IPS-NIHi11 (cell line): Measurements from ENCODE around the gene MCTS1.
"Not testable (repeated sequence)": the region's sequence is repeated elsewhere in the genome, so short reads cannot be mapped to it uniquely, and the experiment has no call there.

Source experiments
- DNase-seq: peaks from one replicate; pipeline ENCODE4 v3.0.0; 2012; ENCODE audit warnings: mixed read lengths, low spot score

The MCTS1 gene

GRCh38 chrX:120629667-120630537 lies 26.0 kb downstream of the MCTS1 start, which contains the start of gene C1GALT1C1:
Gene C1GALT1C1 (minus strand): TSS chrX:120630054. CDS start chrX:120627166, 2,888 bp downstream.
- DNase-seq = peak; percentile 80

GRCh38 chrX:120638619-120639018 lies 34.7 kb downstream of the MCTS1 start:
- no peak for DNase-seq

GRCh38 chrX:120642871-120643270 lies 39.0 kb downstream of the MCTS1 start:
- DNase-seq = no peak

- DNase-seq = no peak
Observed at GRCh38 chrX:120647127-120647526, 43.2 kb downstream of the MCTS1 start.

GRCh38 chrX:120652256-120652655 lies 48.4 kb downstream of the MCTS1 start:
- not testable (repeated sequence) for DNase-seq

GRCh38 chrX:120653000-120653399 lies 49.1 kb downstream of the MCTS1 start:
- no peak for DNase-seq

GRCh38 chrX:120660637-120661036 lies 56.7 kb downstream of the MCTS1 start:
- DNase-seq = no peak
